Activated CD4-positive, alpha-beta T cell treated with anti-CD3 and anti-CD28 coated beads for 36 hours (primary cell): ENCODE data around the gene CCT6A. TPM values are rescaled to one million over a fixed set of nuclear protein-coding genes. Genes with fewer than 3 reads are reported as not detected.
"Not testable (repeated sequence)": the region's sequence is repeated elsewhere in the genome, so short reads cannot be mapped to it uniquely, and the experiment has no call there.

ENCODE experiments used
- ATAC-seq: fragments of 200-7000 bp; cut with Tn5 transposase; one replicate; pipeline ENCODE4 v1.10.0; 2021; ENCODE audit warnings: mild to moderate bottlenecking, moderate library complexity
- CTCF ChIA-PET: fragments of 350-600 bp; sonication (Branson Sonifier 250); formaldehyde crosslinking; loops from one replicate; lab custom pipeline; 2021; ENCODE audit warnings: antibody characterized with exemption; lab: Charles Lee
- POLR2A ChIA-PET: fragments of 350-600 bp; sonication (Branson Sonifier 250); formaldehyde crosslinking; loops from one replicate; lab custom pipeline; 2021; ENCODE audit warnings: antibody characterized with exemption, inconsistent platforms; lab: Charles Lee
- DNase-seq: peaks from one replicate; pipeline ENCODE4 v3.0.0-alpha.2; 2020
- H3K27ac Mint-ChIP-seq: one replicate; pipeline ENCODE4 v1.8.0; 2021; ENCODE audit warnings: mixed read lengths
- H3K27me3 Mint-ChIP-seq: one replicate; pipeline ENCODE4 v1.8.0; 2021; ENCODE audit warnings: mixed read lengths
- H3K36me3 Mint-ChIP-seq: one replicate; pipeline ENCODE4 v1.8.0; 2021; ENCODE audit warnings: low read depth, mixed read lengths
- H3K4me1 Mint-ChIP-seq: one replicate; pipeline ENCODE4 v1.8.0; 2021; ENCODE audit warnings: mixed read lengths
- H3K4me3 Mint-ChIP-seq: one replicate; pipeline ENCODE4 v1.8.0; 2021; ENCODE audit warnings: mild to moderate bottlenecking, moderate library complexity, mixed read lengths
- H3K9me3 Mint-ChIP-seq: one replicate; pipeline ENCODE4 v1.8.0; 2021; ENCODE audit warnings: low read depth, mixed read lengths
- intact Hi-C, 2 experiments: fragments of 100-400 bp; cut with DNase I in 1 of 2; cut with micrococcal nuclease in 1 of 2; formaldehyde crosslinking; loops; one replicate each; pipeline versions ENCODE4 v1.14.2 to v1.15.1; 2022 to 2024; cut with DNase I, micrococcal nuclease
- total RNA-seq, 2 experiments: library from RNA; stranded (reverse); gene quantifications; one replicate each; pipeline ENCODE4 v1.2.3, GENCODE V29; 2021

Gene CCT6A
- total RNA-seq, 2 experiments from 2014 or later = 182 to 237 TPM

- H3K4me3 Mint-ChIP-seq, H3K9me3 Mint-ChIP-seq, POLR2A ChIA-PET, ATAC-seq, DNase-seq, intact Hi-C loops, CTCF ChIA-PET, H3K27ac Mint-ChIP-seq, H3K27me3 Mint-ChIP-seq, H3K4me1 Mint-ChIP-seq: not testable (repeated sequence)
- peaks cover 28% of the 10 kb centered on the region for H3K36me3 Mint-ChIP-seq
These were observed 29.3 kb downstream of the CCT6A start for GRCh38 chr7:56080726-56081435.

GRCh38 chr7:56081626-56082340, 30.2 kb downstream of the CCT6A start:
- ATAC-seq (no peak), DNase-seq (no peak)
- Mint-ChIP-seq H3K9me3 (no peaks in the 10 kb centered on the region), H3K4me3 (no peak overlapping the region), H3K27ac (no peak overlapping the region), H3K27me3 (no peaks in the 10 kb centered on the region), H3K4me1 (no peaks in the 10 kb centered on the region), H3K36me3 (peaks cover 27% of the 10 kb centered on the region)
- ChIA-PET POLR2A (no interaction called here), CTCF (no interaction called here)
- intact Hi-C loops = no loop called here

- no peak overlapping the region for H3K27ac Mint-ChIP-seq
- no peak for DNase-seq
These were observed 31.7 kb downstream of the CCT6A start for GRCh38 chr7:56083150-56083785.

GRCh38 chr7:56086761-56087160, 35.2 kb downstream of the CCT6A start:
- intact Hi-C loops = no loop called here
- Mint-ChIP-seq H3K27ac (no peak overlapping the region), H3K27me3 (no peaks in the 10 kb centered on the region), H3K9me3 (no peaks in the 10 kb centered on the region), H3K4me1 (no peaks in the 10 kb centered on the region), H3K36me3 (peaks cover 15% of the 10 kb centered on the region), H3K4me3 (no peak overlapping the region)
- ChIA-PET CTCF (interaction anchor here (0.6 kb wide), 1 partner anchor 60 kb away, joined by 4 read pairs; no protein-coding TSS in a partner anchor), POLR2A (no interaction called here)
- DNase-seq = no peak
- ATAC-seq = no peak

More at GRCh38 chr7:56083150-56083785, 31.7 kb downstream of the CCT6A start:
- ChIA-PET POLR2A (no interaction called here), CTCF (interaction anchor here (0.6 to 1.3 kb wide), 2 partner anchors 9 to 21 kb away, joined by 3 to 4 read pairs; no protein-coding TSS in a partner anchor)
- Mint-ChIP-seq H3K9me3 (no peaks in the 10 kb centered on the region), H3K36me3 (peaks cover 26% of the 10 kb centered on the region), H3K4me1 (no peaks in the 10 kb centered on the region), H3K27me3 (no peaks in the 10 kb centered on the region), H3K4me3 (no peak overlapping the region)
- no peak for ATAC-seq
- intact Hi-C loops = no loop called here

- POLR2A ChIA-PET = no interaction called here
- Mint-ChIP-seq H3K27me3 (no peaks in the 10 kb centered on the region), H3K9me3 (no peaks in the 10 kb centered on the region), H3K36me3 (peaks cover 13% of the 10 kb centered on the region), H3K4me1 (no peaks in the 10 kb centered on the region), H3K4me3 (no peak overlapping the region), H3K27ac (no peak overlapping the region)
- intact Hi-C loops = no loop called here
- CTCF ChIA-PET = no interaction called here
- no peak for ATAC-seq
- DNase-seq = no peak
These were observed 35.9 kb downstream of the CCT6A start for GRCh38 chr7:56087445-56087844.

- no peak for ATAC-seq
- H3K27me3 Mint-ChIP-seq = no peaks in the 10 kb centered on the region
- no peaks in the 10 kb centered on the region for H3K9me3 Mint-ChIP-seq
- peaks cover 10% of the 10 kb centered on the region for H3K36me3 Mint-ChIP-seq
- intact Hi-C loops = no loop called here
- no peak overlapping the region for H3K4me3 Mint-ChIP-seq
- no peak overlapping the region for H3K27ac Mint-ChIP-seq
- H3K4me1 Mint-ChIP-seq = no peaks in the 10 kb centered on the region
- ChIA-PET POLR2A (no interaction called here), CTCF (interaction anchor here (0.8 kb wide), 1 partner anchor 17 kb away, joined by 3 read pairs; no protein-coding TSS in a partner anchor)
- DNase-seq = no peak
These were observed 40.0 kb downstream of the CCT6A start for GRCh38 chr7:56091591-56091990.

GRCh38 chr7:56092388-56092787, 40.8 kb downstream of the CCT6A start:
- H3K27ac Mint-ChIP-seq, DNase-seq, intact Hi-C loops, H3K36me3 Mint-ChIP-seq, H3K4me3 Mint-ChIP-seq, ATAC-seq, POLR2A ChIA-PET, H3K9me3 Mint-ChIP-seq, H3K27me3 Mint-ChIP-seq, CTCF ChIA-PET, H3K4me1 Mint-ChIP-seq: not testable (repeated sequence)

- H3K27ac Mint-ChIP-seq = no peak within 1 kb of the TSS
- ATAC-seq (no peak), DNase-seq (no peak)
- ChIA-PET POLR2A (interaction anchor here (0.5 kb wide), 1 partner anchor 8 kb away, joined by 3 read pairs; no protein-coding TSS in a partner anchor), CTCF (no interaction called here)
- H3K4me1 Mint-ChIP-seq = no peaks in the 10 kb centered on the region
- H3K36me3 Mint-ChIP-seq = peaks cover 11% of the 10 kb centered on the region
- H3K4me3 Mint-ChIP-seq = no peak within 1 kb of the TSS
- intact Hi-C loops = no loop called here
- H3K9me3 Mint-ChIP-seq = no peaks in the 10 kb centered on the region
- no peaks in the 10 kb centered on the region for H3K27me3 Mint-ChIP-seq
These were observed 41.4 kb downstream of the CCT6A start, which contains the start of gene PHKG1 for GRCh38 chr7:56092789-56093531. Gene PHKG1 (minus strand): TSS chr7:56092952. CDS start chr7:56088941, 4,011 bp downstream.

GRCh38 chr7:56097700-56098099, 46.1 kb downstream of the CCT6A start:
- H3K4me3 Mint-ChIP-seq = no peak overlapping the region
- H3K27me3 Mint-ChIP-seq = no peaks in the 10 kb centered on the region
- peaks cover 31% of the 10 kb centered on the region for H3K36me3 Mint-ChIP-seq
- POLR2A ChIA-PET = interaction anchor here (0.6 kb wide), 2 partner anchors 777 to 850 kb away, joined by 4 to 6 read pairs; no protein-coding TSS in a partner anchor
- no peak overlapping the region for H3K27ac Mint-ChIP-seq
- intact Hi-C loops = no loop called here
- CTCF ChIA-PET = no interaction called here
- H3K9me3 Mint-ChIP-seq = no peaks in the 10 kb centered on the region
- H3K4me1 Mint-ChIP-seq = no peaks in the 10 kb centered on the region
- ATAC-seq (no peak), DNase-seq (no peak)

- POLR2A ChIA-PET = interaction anchor here (0.5 to 0.7 kb wide), 5 partner anchors 31 to 851 kb away, joined by 3 to 6 read pairs (median 4); no protein-coding TSS in a partner anchor
- H3K9me3 Mint-ChIP-seq, H3K4me3 Mint-ChIP-seq, ATAC-seq, DNase-seq, CTCF ChIA-PET, H3K27me3 Mint-ChIP-seq, H3K4me1 Mint-ChIP-seq, intact Hi-C loops, H3K27ac Mint-ChIP-seq: not testable (repeated sequence)
- H3K36me3 Mint-ChIP-seq = peaks cover 34% of the 10 kb centered on the region
These were observed 46.8 kb downstream of the CCT6A start for GRCh38 chr7:56098187-56099008.
